ENCODE measurements around the gene PLCG1.

The PLCG1 gene

DNA sequence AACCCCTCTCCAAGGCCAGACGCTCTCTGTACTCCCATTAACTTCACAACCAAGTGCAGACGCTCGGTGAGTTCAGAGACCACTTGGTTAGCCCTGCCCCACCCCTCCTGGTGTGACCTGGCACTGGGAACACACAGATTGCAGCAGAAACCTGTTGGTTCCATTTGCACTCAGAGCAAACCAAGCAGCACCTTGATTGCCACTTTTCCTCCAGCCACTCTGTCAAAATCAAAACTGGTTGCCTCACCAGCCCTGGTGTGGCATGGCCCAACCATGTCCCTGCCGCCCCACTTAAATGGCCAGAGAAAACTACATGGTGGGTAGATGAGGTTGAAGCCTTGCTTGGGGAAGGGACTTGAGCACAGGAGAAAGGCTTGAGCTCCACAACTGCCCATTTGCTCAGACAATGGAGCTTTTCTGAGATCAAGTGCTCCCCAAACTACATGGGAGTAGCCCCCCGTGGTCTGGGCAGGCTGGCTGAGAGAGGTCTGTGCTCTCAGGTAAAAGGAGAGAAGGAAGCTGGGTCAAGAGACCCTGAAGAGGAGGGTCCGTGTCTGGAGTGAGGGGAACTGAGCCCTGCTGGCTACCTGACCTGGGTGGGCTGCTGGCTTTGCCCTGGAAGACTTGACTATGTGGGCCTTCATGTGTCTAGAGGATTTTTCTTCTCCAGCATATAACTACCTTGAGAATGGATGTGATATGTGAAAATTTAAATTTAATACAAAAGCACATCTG lies 43.4 kb downstream of the PLCG1 start:
- DNase-seq (ENCODE audit: low read depth) = no peak

DNA sequence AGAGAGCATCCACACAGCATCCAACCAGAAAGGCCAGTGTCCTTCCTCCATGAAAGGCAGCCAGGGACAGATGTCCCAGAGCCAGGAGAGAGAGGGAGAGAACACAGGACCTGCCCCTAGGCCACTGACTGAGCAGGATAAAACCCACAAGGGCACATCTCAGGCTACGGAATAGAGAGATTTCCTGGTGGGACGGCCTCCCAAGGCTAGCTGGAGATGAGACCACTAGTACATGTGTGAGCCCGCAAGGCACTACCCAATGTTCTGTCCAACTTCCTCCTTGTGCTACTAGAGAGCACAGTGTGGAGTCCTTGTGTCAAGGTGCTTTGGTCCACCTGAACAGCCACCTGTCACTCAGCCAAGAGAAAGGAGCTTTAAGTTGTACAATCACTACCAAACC lies 44.2 kb downstream of the PLCG1 start:
- no peak for DNase-seq (ENCODE audit: low read depth)

DNA sequence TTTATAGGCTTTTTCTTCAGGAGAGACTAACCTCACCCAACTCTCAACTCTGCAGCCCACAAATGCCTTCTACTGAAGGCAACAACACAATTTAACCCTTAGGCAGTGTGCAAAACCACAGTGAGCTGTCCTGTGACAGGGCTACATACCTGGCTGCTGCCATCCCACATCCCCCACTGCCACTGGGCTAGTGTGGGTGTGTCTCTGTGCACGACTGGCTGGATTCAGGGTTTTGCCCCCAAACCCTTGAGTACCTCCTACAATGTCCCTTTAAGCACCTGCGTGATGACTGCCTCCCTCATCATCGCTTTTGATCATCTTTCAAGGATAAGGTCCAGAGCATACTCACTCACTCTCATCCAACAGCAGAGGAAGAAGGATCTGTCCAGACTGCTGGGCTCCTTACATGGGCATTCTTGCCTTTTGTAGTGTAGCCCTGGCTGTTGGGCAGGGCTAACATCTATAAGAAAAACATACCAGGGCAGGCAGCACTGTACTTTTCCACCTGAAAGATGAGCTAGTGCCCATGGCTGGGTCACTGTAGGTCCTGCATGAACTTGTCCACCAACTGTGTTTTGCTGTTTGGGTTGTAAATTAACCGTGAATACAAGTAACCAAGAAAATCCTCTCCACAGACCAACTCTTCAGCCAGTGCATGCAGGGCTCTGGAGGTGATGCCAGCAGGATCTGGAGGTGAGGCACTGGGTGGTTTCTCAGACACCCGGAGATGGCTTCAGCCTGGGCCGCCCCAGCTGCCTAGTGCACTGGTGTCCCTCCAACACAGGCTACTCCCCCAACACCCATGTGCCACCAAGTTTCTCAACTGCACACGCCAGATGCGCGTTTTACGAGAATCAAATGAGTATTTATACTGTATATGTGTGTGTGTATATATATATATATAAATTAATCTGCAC lies 45.2 kb downstream of the PLCG1 start:
- no peak for DNase-seq (ENCODE audit: low read depth)

DNA sequence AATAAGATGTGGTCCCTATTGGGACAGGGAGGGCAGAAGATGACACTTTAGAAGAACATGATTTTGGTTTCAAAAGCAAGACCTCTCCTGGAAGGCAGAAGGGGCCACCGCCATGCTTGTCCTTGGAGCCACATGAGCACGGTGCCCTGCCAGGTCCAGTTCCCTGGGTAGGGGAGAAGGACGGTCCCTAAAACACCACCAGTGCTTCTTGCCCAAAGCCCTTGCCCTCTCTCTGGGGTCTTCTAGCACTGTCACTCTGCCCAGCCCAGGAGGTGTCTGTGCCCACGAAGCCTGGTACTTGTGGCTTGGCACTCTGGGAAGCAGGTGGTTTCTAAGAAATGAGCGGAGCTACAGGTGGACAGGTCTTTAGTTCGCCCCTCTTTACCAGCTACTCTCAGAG lies 46.0 kb downstream of the PLCG1 start:
- no peak for DNase-seq (ENCODE audit: low read depth)

DNA sequence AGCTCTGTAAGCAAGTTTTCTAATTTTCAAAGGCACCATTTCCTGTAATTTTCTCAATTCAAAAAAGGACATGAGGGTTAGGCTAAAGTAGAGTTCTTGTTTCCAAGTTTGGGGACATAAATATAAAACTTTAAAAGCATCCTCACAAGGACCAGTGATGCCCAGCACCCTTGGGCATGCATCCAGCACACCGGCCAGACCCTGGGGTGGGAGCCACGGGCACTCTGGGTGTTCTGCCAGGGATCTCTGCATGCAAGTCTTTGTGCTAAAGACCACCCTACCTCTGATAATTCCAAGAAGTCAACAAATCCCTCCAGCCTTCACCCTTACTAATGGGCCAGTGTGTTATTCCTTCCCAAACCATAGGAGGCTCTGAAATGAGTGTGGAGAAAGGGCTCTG lies 46.5 kb downstream of the PLCG1 start:
- DNase-seq (ENCODE audit: low read depth) = no peak

DNA sequence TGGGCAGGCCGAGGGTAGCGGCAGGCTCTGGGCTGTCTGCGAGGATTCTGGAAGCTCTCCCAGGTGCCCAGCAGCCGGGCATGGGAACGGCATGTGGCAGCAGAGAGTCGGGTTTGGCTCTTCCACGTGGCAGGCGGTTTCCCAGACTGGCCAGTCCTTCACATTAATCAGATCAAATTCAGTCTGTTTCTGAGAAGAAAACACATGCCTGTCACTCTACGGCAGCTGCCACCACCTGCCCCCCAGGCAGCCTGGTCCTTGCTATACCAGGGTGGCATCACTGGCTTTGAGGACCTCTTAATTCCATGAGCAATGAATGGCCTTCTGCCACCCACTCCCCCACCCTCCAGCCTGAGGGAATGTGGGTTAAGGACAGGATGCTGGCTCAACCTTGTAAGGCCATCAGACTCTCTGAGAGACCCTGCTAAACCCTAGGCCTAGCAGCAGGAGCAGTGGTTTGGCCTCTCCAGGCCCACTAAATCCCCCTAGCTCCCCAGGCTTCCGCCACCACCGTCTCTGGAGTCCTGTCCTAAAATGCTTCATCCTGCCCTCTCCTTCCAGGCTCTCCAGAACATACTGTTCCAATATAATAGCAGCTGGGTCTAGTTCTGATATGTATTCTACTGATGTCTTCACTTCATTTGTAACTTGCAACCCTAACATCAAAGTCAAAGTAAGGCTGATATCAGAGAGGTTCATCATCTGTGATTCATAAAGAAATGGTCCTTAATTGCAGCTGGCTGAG lies 47.8 kb downstream of the PLCG1 start:
- DNase-seq (ENCODE audit: low read depth) = no peak

DNA sequence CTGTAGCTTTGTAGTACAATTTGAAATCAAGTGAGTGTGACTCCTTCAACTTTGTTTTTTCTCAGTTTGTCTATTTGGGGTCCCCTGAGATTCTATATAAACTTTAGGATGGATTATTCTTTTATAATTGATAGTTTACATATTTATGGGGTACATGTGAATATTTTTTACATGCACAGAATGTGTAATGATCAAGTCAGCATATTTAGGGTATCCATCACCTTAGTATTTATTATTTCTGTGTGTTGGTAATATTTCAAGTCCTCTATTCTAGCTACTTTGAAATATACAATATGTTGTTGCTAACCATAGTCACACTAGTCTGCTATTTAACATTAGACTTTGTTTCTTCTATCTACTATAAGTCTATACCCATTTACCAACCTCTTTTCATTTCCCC lies 50.3 kb downstream of the PLCG1 start:
- DNase-seq (ENCODE audit: low read depth) = no peak

DNA sequence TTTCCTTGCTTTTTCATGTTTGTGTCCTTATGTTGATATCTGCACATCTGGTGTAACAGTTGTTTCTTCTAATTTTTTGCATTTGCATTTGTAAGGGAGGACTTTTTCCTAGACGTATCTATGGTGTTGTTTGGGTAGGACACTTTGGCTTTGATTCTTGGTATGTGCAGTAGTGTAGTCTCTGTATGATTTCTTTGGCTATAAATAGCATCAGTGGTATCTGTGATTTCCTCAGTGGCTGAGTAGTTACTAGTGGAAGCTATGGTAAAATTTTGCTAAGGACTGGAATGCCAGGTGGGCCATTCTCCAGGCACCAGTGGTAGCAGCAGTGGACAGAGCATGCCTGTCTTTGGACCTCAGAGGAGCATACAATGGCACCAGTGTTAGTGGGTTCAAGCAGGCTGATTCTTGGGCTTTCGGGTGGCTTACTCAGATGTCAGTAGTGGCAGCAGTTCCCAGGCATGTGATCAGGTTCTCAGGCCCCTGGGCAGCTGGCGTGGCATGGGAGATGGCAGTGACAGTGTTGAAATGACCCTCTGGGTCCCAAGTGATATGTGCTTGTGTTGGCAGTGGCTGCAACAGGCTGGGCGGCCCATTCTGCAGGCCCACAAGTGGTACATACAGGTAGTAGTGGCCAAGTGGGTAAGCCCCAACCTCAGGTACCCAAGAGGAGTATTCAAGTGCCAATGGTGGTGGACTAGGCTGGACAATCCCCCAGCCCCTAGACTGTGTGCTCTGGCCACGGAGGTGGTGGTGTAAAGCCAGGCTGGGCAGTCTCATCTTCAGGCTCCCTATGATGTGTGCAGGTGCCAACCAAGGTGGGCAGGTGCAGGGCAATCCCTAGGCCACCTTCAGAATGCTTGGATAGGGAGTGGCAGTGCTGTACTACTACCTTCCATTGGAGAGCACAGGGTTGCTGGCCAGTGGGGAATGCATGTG lies 54.5 kb downstream of the PLCG1 start:
- no peak for DNase-seq (ENCODE audit: low read depth)

DNA sequence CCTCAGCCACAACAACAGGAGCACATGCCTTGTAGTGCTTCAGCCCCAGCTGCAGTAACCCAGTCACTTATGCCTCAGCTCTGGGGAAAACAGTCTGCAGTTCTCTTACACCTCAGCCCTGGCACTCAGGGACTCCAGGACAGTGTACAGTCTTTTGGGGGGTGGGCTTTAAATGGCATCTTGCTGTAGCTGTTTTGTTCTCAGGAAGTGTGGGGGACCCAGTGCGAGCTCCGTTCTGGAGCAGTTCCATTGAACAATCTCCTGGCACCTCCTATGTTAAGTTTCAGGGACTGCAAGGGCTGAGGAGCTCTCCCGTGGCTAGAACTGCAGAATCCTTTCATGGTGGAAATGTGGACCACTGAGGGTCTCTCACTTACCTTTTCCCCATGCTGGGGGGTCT lies 55.2 kb downstream of the PLCG1 start:
- DNase-seq (ENCODE audit: low read depth) = no peak

DNA sequence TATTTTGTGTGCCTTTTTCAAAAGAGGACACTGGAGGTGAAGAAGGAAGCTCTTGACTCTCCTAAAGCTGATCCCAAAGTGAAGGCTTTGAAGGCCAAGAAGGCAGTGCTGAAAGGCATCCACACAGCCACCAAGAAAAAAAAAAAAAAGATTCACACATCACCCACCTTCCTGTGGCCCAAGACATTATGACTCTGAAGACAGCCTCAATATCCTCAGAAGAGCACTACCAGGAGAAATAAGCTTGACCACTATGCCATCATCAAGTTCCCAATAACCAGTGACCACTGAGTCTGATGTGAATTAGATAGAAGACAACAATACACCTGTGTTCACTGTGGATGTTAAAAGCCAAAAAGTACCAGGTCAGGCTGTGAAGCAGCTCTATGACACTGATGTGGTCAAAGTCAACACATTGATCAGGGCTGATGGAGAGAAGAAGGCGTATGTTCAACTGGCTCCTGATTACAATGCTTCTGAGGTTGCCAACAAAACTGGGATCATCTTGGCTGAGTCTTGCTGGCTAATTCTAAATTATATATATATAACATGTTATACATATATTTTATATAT lies 59.4 kb downstream of the PLCG1 start:
- no peak for DNase-seq (ENCODE audit: low read depth)

DNA sequence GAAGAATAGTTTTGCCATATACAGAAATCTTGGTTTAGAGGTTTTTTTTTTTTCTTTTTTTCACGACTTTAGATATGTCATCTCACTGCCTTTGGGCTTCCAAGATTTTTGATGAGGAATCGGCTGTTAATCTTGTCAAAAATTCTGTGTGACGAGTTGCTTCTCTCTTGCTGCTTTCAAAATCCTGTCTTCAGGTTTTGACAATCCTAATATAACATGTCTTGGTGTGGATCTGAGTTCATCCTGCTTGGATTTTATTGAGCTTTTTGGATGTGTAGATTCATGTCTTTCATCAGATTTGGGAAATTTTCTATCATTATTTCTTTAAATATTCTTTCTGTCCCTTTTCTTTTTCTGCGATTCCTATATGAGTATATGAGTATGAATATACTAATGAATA lies 61.1 kb downstream of the PLCG1 start:
- no peak for DNase-seq (ENCODE audit: low read depth)

DNA sequence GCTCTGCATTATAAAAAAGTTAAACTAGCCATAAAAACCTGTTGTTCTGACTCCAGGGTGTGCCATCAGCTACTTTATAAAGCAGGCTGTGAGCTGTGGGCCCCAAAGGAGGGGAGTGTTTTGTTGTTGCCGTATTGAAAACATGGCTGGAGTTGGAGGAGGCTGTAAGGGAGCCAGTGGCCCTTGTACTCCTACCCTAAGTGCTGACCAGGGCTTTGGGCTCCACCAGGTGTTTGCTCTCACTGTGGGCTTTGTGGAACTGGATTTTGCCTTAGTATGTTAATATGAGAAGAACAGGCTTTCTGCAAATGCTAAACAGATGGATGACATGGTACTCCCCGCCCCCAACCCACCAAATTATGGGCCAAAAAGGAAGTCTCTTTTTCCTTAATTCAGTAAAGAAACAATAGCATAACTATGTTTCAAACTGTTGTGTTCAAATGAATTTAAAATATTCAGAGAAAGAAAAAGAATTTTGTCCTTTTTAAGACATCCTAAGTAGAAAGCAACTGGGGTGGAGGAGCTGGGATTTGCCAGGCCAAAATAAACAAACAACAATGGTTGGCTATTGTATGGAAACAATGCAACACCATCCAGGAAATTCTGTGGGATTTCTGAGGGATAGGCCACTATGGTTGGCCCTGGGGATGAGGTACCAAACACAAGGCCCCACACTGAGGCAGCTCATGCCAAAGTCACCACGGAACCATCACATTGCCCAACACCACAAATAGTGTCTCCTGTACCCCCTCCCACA lies 63.3 kb downstream of the PLCG1 start:
- DNase-seq (ENCODE audit: low read depth) = no peak

DNA sequence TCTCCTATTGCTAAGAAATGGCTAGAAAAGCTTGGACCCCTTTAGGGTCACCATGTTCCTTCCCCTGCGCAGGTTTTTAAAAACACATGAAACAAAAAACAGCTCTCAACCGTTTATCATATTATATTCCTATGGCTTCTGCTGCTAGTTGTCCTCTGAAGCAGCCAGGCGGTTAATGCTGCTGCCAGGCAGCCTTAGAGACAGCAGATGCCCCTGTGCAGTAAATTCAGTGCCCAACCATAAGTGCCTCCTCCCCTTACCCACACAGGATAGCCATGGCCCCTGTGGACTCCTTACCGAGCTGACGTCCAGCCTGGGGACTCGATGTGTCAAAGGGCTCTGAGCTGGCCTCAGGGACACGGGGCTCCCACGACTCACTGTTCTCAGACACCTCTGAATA lies 64.4 kb downstream of the PLCG1 start:
- DNase-seq (ENCODE audit: low read depth) = no peak

DNA sequence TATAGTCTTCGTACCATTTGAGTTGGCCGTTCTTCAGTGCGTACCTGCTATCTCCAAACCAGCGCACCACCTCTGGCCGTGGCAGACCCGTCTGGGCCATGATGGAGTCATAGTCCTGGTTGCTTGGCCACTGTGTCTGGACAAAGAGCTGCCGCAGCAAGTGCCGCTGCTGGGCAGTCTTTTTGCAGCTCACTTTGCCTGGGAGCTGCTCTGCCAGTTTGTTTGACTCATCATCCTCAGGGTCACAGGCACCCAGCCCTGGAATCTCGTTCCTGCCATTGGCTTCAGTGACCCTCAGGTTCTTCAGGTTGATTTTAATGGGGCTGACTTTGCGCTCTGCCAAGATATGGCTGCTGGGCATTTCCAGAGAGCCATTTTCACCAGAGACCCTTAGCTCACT lies 65.1 kb downstream of the PLCG1 start:
- no peak for DNase-seq (ENCODE audit: low read depth)

DNA sequence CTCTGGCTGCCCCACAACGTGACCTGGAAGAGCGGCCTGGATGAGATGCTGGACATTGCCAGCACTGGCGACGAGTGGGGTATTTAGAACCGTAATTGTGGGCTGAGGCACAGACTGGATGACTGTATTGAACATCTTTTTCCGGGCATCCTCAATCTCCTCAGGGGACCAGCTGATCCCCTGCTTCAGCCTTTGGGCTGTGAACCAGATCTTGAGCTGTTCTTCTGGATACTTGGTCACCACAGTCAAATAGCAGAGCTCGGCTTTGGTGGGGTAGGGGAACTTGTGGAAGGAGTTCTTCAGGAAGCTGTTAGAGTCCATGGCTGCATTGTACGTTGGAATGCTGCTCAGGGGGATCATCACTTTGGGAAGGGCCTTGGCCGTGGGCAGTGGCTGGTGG lies 66.3 kb downstream of the PLCG1 start:
- DNase-seq (ENCODE audit: low read depth) = no peak

DNA sequence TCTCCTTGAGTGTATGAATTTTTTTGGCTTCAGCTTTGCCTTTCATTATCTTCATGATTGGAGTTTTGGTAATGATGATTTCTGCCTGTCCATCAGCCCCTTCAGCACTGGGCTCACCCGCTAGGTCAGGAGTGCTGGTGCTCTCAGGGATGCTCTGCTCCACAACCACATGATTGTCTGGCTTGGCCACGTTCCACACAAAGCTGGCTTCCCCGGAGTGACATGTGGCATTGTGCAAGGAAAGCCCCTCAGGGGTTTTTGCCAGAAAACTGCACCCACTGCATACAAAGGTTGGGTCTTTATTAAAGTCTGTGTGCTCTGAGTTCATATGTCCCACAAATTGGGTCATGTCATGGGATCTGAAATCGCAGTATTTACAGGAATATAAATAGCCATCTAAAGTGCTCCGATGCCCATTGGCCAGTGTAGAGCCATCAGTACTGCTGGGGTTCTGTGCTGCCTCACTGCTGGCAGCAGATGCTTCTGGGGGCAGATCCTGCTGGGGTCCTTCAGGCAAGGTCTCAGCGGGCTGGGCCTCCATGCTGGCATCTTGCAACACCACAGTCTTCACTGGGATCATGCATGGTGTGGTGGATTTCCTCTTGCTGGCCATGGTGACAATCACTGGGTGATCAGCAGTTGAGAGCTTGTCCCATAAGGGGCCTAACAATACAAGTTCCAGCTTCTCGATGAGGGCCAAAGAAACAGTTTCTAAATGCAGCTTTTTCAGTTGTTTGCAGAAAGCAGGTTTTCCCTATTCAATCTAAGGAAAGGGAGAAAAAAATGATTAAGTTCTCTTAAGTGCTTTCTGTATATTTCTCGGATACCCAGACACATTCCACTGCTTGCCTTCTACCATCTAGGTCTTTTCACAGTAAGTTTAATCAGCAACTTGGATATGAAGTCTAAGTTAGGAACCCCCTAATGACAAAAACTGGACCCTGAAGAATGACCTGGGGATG lies 67.2 kb downstream of the PLCG1 start:
- DNase-seq (ENCODE audit: low read depth) = no peak

DNA sequence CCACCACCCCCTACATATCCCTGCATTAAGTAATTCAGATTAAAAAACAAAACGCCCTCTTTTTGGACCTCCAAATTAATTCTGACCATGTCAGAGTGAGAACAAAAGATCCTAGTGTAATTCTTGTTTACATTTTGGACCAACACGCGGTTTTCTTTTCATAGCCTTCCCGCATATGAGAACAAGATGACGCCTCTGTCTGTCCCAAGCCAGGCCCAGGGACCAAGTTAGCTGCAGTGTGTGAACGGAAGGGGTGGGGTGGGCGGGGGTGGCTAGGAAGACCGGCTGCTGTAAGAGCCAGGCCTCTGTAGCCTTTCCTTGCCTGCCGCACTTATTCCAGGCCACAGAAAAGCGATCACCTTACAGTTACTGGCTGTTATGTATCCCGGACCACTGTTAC lies 68.0 kb downstream of the PLCG1 start:
- DNase-seq (ENCODE audit: low read depth) = no peak

DNA sequence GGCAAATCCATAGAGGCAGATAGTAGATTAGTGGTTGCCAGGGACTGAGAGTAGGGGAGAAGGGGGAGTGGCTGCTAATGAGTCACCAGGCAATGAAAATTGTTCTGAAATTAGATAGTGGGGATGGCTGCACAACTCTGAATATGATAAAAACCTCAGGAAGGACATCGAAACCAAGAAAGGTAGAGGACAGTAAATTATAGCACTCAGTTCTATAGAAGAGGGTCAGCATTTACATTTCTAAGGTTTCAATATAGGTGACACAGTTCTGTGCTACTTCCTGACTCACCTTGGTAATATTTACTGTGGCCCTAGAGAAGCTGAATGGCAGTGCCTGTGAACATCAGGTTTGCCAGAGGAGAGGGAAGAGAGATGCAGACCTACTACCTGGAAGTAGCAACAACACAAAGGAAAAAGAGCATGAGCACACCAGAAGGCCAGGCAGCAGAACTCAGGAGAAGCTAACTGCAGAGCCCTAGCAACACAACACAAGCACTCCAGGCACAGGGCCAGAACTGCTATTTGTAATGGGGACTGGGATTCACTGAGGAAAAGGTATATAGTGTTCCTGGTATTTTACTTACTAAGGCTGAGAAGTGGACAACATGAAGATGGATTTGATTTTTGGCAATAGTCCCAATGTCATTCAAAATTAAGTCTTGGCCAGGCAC lies 75.9 kb downstream of the PLCG1 start:
- DNase-seq (ENCODE audit: low read depth) = no peak

DNA sequence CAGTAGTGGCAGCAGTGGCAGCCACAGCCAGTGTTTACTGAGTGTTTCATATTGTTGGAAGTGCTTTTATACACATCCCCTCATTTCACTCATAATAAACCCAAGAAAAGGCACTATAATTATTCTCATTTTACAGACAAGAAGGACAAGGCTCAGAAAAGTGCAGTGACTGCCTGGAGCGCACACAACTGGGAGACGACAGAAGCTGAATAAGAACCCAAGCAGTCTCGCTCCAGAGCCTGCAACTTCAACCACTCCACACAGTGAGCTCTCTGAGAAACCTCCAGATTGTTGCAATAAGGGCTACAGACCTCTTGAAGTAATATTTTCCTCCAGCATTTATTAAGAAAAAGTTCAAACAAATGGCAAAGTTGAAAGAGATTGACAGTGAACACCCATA lies 76.9 kb downstream of the PLCG1 start:
- DNase-seq (ENCODE audit: low read depth) = no peak
